Fibroblast of lung (primary cell): ENCODE data around the gene HRH4. TPM values are rescaled to one million over a fixed set of nuclear protein-coding genes. Genes with fewer than 3 reads are reported as not detected.

Source experiments
- DNase-seq, 2 donors: peaks; one replicate each; pipeline versions ENCODE4 v3.0.0 to v3.0.0-alpha.2; 2010; ENCODE audit warnings: low read depth in 2 of 2
- H2AFZ ChIP-seq: 2 replicates; pipeline ENCODE4 v1.5.1; 2012; ENCODE audit warnings: low read length, control low read depth, inconsistent platforms
- H3K27ac ChIP-seq: 2 replicates; pipeline ENCODE4 v1.5.1; 2011; ENCODE audit warnings: low read length, control low read depth; ENCODE audit not compliant: insufficient read depth
- H3K27me3 ChIP-seq: 2 replicates; pipeline ENCODE4 v1.5.1; 2011; ENCODE audit warnings: mild to moderate bottlenecking, low read length; ENCODE audit not compliant: control insufficient read depth, insufficient read depth
- H3K36me3 ChIP-seq: 2 replicates; pipeline ENCODE4 v1.5.1; 2011; ENCODE audit warnings: low read length; ENCODE audit not compliant: control insufficient read depth, insufficient read depth
- H3K4me1 ChIP-seq: 2 replicates; pipeline ENCODE4 v1.5.1; 2011; ENCODE audit warnings: low read length; ENCODE audit not compliant: control insufficient read depth, insufficient read depth; ENCODE audit errors: extremely low read depth
- H3K4me2 ChIP-seq: 2 replicates; pipeline ENCODE4 v1.5.1; 2011; ENCODE audit warnings: low read length, control low read depth; ENCODE audit not compliant: insufficient read depth; ENCODE audit errors: extremely low read depth
- H3K4me3 ChIP-seq, 4 experiments: fragments of 200-600 bp in 1 of 4; sonication (generic) in 1 of 4; replicated peaks in 1 of 4; 2 replicates each; pipeline ENCODE4 v1.5.1; 2011 to 2016; ENCODE audit warnings: low read length in 4 of 4, low read depth in 3 of 4, mild to moderate bottlenecking in 3 of 4, control low read depth in 2 of 4, inconsistent platforms in 1 of 4, mixed read lengths in 1 of 4; ENCODE audit not compliant: insufficient read depth in 1 of 4; ENCODE audit errors: control extremely low read depth in 1 of 4
- H3K79me2 ChIP-seq: 2 replicates; pipeline ENCODE4 v1.5.1; 2012; ENCODE audit warnings: mild to moderate bottlenecking, low read length, inconsistent platforms; ENCODE audit not compliant: control insufficient read depth, insufficient read depth
- H3K9ac ChIP-seq: 2 replicates; pipeline ENCODE4 v1.5.1; 2011; ENCODE audit warnings: mild to moderate bottlenecking, low read length, control low read depth; ENCODE audit not compliant: insufficient read depth
- H3K9me3 ChIP-seq: 2 replicates; pipeline ENCODE4 v1.5.1; 2012; ENCODE audit warnings: low read depth, low read length; ENCODE audit not compliant: control insufficient read depth, insufficient read depth
- H4K20me1 ChIP-seq: 2 replicates; pipeline ENCODE4 v1.5.1; 2011; ENCODE audit warnings: low read length; ENCODE audit not compliant: control insufficient read depth, insufficient read depth; ENCODE audit errors: extremely low read depth
- CTCF ChIP-seq, 2 donors: IDR thresholded peaks in 1 of 2; conservative IDR thresholded peaks in 1 of 2; 1 replicate in 1 of 2; 2 replicates in 1 of 2; pipeline ENCODE4 v1.5.1; 2011 to 2012; ENCODE audit warnings: low read length in 2 of 2, control low read depth in 1 of 2, inconsistent platforms in 1 of 2, low read depth in 1 of 2, mild to moderate bottlenecking in 1 of 2
- EZH2 ChIP-seq: IDR thresholded peaks from 2 replicates; pipeline ENCODE4 v1.5.1; 2012; ENCODE audit warnings: low read length, control low read depth, mild to moderate bottlenecking; ENCODE audit errors: missing control alignments
- polyA plus RNA-seq, 2 donors: library from polyadenylated mRNA; depleted of rRNA in 1 of 2; stranded (reverse) in 1 of 2; unstranded in 1 of 2; fragments of >200 nt; gene quantifications; 2 replicates each; pipeline ENCODE4 v1.2.1, GENCODE V29; 2011 to 2012; ENCODE audit warnings: missing spikeins in 1 of 2
- total RNA-seq: library from RNA; depleted of rRNA; stranded (reverse); fragments of >200 nt; gene quantifications from 2 replicates; pipeline ENCODE4 v1.2.1, GENCODE V29; 2014

HRH4 gene
- total and polyA plus RNA-seq, 2 donors (not counting 1 experiment from before 2014, with no cell fraction given) = under 0.01 to 0.01 TPM

GRCh38 chr18:24426073-24426397, 34.4 kb upstream of the HRH4 start:
- Histone ChIP-seq H3K9me3 (no peaks in the 10 kb centered on the region), H3K9ac (peak overlapping the region; percentile 89), H3K79me2 (peaks cover 2% of the 10 kb centered on the region), H4K20me1 (no peaks in the 10 kb centered on the region), H3K4me3 (peak overlapping the region; percentile 56 to 77 (median 74)), H2AFZ (peak overlapping the region; percentile 90), H3K27ac (peak overlapping the region; percentile 87), H3K27me3 (no peaks in the 10 kb centered on the region), H3K36me3 (peaks cover under 1% of the 10 kb centered on the region), H3K4me2 (peak overlapping the region; percentile 83), H3K4me1 (no peaks in the 10 kb centered on the region)
- TF ChIP-seq CTCF (conservative IDR thresholded peaks at IDR 0.05 in 1 of 2, IDR thresholded peaks at IDR 0.05 in 1 of 2; ENCODE audit: low read depth in 1 of 2, low read length in 2 of 2) (no peak), EZH2 (no peak)
- no peak for DNase-seq

- DNase-seq = peak; percentile 77 to 80
- no peaks in the 10 kb centered on the region for H4K20me1 ChIP-seq
- no peak for TF ChIP-seq EZH2
- no peak for TF ChIP-seq CTCF (conservative IDR thresholded peaks at IDR 0.05 in 1 of 2, IDR thresholded peaks at IDR 0.05 in 1 of 2; ENCODE audit: low read depth in 1 of 2, low read length in 2 of 2)
These were observed 33.8 kb upstream of the HRH4 start, which contains the start of gene IMPACT for GRCh38 chr18:24426398-24427294. Gene IMPACT, plus strand, starts transcription at chr18:24426670. Its CDS starts 87 bp downstream, at chr18:24426757.

GRCh38 chr18:24427484-24427883, 33.0 kb upstream of the HRH4 start:
- H3K79me2 ChIP-seq = peaks cover 2% of the 10 kb centered on the region
- peak; percentile 18 to 32 for DNase-seq
- no peak overlapping the region for H2AFZ ChIP-seq
- H3K27ac ChIP-seq = no peak overlapping the region
- no peaks in the 10 kb centered on the region for H3K9me3 ChIP-seq
- H3K4me3 ChIP-seq = peak overlapping the region in 3 of 4 experiments; percentile 75 to 89 (median 77)
- TF ChIP-seq EZH2 (no peak), CTCF (conservative IDR thresholded peaks at IDR 0.05 in 1 of 2, IDR thresholded peaks at IDR 0.05 in 1 of 2; ENCODE audit: low read depth in 1 of 2, low read length in 2 of 2) (no peak)
- no peaks in the 10 kb centered on the region for H4K20me1 ChIP-seq
- H3K4me1 ChIP-seq = no peaks in the 10 kb centered on the region
- H3K4me2 ChIP-seq = peak overlapping the region; percentile 83
- H3K27me3 ChIP-seq = no peaks in the 10 kb centered on the region
- peaks cover 1% of the 10 kb centered on the region for H3K36me3 ChIP-seq
- no peak overlapping the region for H3K9ac ChIP-seq

More at GRCh38 chr18:24426398-24427294, 33.8 kb upstream of the HRH4 start, which contains the start of gene IMPACT:
- H3K9me3 ChIP-seq = no peaks in the 10 kb centered on the region
- H3K9ac ChIP-seq = peak within 1 kb of the TSS; percentile 89
- H3K4me1 ChIP-seq = no peaks in the 10 kb centered on the region
- H3K36me3 ChIP-seq = peaks cover 1% of the 10 kb centered on the region
- peak within 1 kb of the TSS; percentile 87 for H3K27ac ChIP-seq
- peak within 1 kb of the TSS; percentile 72 to 89 (median 76) for H3K4me3 ChIP-seq
- peak within 1 kb of the TSS; percentile 83 for H3K4me2 ChIP-seq
- peak within 1 kb of the TSS; percentile 90 for H2AFZ ChIP-seq
- H3K79me2 ChIP-seq = peaks cover 2% of the 10 kb centered on the region
- H3K27me3 ChIP-seq = no peaks in the 10 kb centered on the region
